ENCODE results near the gene EYS.
"Not testable (repeated sequence)": the region's sequence is repeated elsewhere in the genome, so short reads cannot be mapped to it uniquely, and the experiment has no call there.

Gene EYS

GRCh38 chr6:64085126-64085525 lies 1621.9 kb downstream of the EYS start:
- no peak for DNase-seq

- no peak for DNase-seq
Observed at GRCh38 chr6:64084185-64084663, 1622.8 kb downstream of the EYS start.

GRCh38 chr6:64083261-64083660 lies 1623.8 kb downstream of the EYS start:
- no peak for DNase-seq

GRCh38 chr6:64081453-64081852 lies 1625.6 kb downstream of the EYS start:
- no peak for DNase-seq

GRCh38 chr6:64074981-64075380 lies 1632.0 kb downstream of the EYS start:
- no peak for DNase-seq

GRCh38 chr6:64072686-64073085 lies 1634.3 kb downstream of the EYS start:
- DNase-seq: no peak

GRCh38 chr6:64064919-64065318 lies 1642.1 kb downstream of the EYS start:
- no peak for DNase-seq

- DNase-seq: no peak
Observed at GRCh38 chr6:64062960-64063683, 1643.9 kb downstream of the EYS start.

GRCh38 chr6:64054861-64055260 lies 1652.2 kb downstream of the EYS start:
- no peak for DNase-seq

GRCh38 chr6:64050590-64050989 lies 1656.4 kb downstream of the EYS start:
- no peak for DNase-seq

GRCh38 chr6:64049736-64050135 lies 1657.3 kb downstream of the EYS start:
- DNase-seq: no peak

GRCh38 chr6:64046746-64047208 lies 1660.2 kb downstream of the EYS start:
- no peak for DNase-seq

- no peak for DNase-seq
Observed at GRCh38 chr6:64041373-64041772, 1665.7 kb downstream of the EYS start.

- DNase-seq: no peak
Observed at GRCh38 chr6:64040113-64040512, 1666.9 kb downstream of the EYS start.

- DNase-seq: no peak
Observed at GRCh38 chr6:64037427-64037826, 1669.6 kb downstream of the EYS start.

- DNase-seq: no peak
Observed at GRCh38 chr6:64034910-64035655, 1671.9 kb downstream of the EYS start.

GRCh38 chr6:64034291-64034690 lies 1672.7 kb downstream of the EYS start:
- no peak for DNase-seq

GRCh38 chr6:64030950-64031618 lies 1675.9 kb downstream of the EYS start:
- DNase-seq: not testable (repeated sequence)

- no peak for DNase-seq
Observed at GRCh38 chr6:64023693-64024092, 1683.3 kb downstream of the EYS start.

- DNase-seq: no peak
Observed at GRCh38 chr6:64014595-64014994, 1692.4 kb downstream of the EYS start.

- no peak for DNase-seq
Observed at GRCh38 chr6:64013011-64013410, 1694.0 kb downstream of the EYS start.

GRCh38 chr6:64012351-64013001 lies 1694.5 kb downstream of the EYS start:
- DNase-seq: no peak

GRCh38 chr6:64010666-64011065 lies 1696.4 kb downstream of the EYS start:
- DNase-seq: no peak

All from CD4-positive, alpha-beta T cell treated with Interleukin-17A for 1 hour (primary cell).